Kidney (tissue), 14 donors: ENCODE data around the gene RPS6KA3. TPM values are rescaled to one million over a fixed set of nuclear protein-coding genes. Genes with fewer than 3 reads are reported as not detected.

ENCODE experiments used
- DNase-seq, 5 donors: peaks; one replicate each; pipeline ENCODE4 v3.0.0-alpha.2; 2013 to 2020
- FAIRE-seq: peaks from 2 replicates; lab custom pipeline; 2012; peaks lifted over from hg19 to GRCh38; lab: Jason Lieb, UNC
- H3K27ac ChIP-seq, 2 donors: one replicate each; pipeline ENCODE4 v1.7.0; 2013; ENCODE audit warnings: low read depth in 2 of 2, low read length in 2 of 2, inconsistent platforms in 1 of 2
- H3K27me3 ChIP-seq: one replicate; pipeline ENCODE4 v1.7.1; 2013; ENCODE audit warnings: low read length, inconsistent platforms; ENCODE audit not compliant: control insufficient read depth, insufficient read depth
- H3K36me3 ChIP-seq, 3 donors: one replicate each; pipeline versions ENCODE4 v1.7.0 to v1.7.1; 2013; ENCODE audit warnings: low read length in 3 of 3, control low read depth in 1 of 3, inconsistent platforms in 1 of 3; ENCODE audit not compliant: insufficient read depth in 3 of 3, control insufficient read depth in 2 of 3
- H3K4me1 ChIP-seq, 3 donors: one replicate each; pipeline versions ENCODE4 v1.7.0 to v1.7.1; 2013; ENCODE audit warnings: low read length in 3 of 3, inconsistent platforms in 1 of 3, low read depth in 1 of 3; ENCODE audit not compliant: control insufficient read depth in 2 of 3, insufficient read depth in 2 of 3
- H3K4me3 ChIP-seq, 3 donors: one replicate each; pipeline versions ENCODE4 v1.7.0 to v1.8.1; 2013; ENCODE audit warnings: low read length in 3 of 3, control low read depth in 1 of 3, inconsistent platforms in 1 of 3
- H3K9ac ChIP-seq, 3 donors: one replicate each; pipeline versions ENCODE4 v1.7.0 to v1.7.1; 2013; ENCODE audit warnings: low read length in 3 of 3, control low read depth in 1 of 3, inconsistent platforms in 1 of 3
- H3K9me3 ChIP-seq, 3 donors: one replicate each; pipeline versions ENCODE4 v1.7.0 to v1.7.1; 2013; ENCODE audit warnings: low read length in 3 of 3, control low read depth in 1 of 3, inconsistent platforms in 1 of 3; ENCODE audit not compliant: control insufficient read depth in 2 of 3, insufficient read depth in 1 of 3
- CTCF ChIP-seq: IDR thresholded peaks from 3 replicates; pipeline ENCODE4 v1.5.1; 2012; ENCODE audit warnings: mild to moderate bottlenecking, moderate library complexity, borderline replicate concordance; ENCODE audit not compliant: insufficient read depth; ENCODE audit errors: extremely low read depth
- intact Hi-C: fragments of 100-400 bp; cut with DNase I; formaldehyde crosslinking; loops from one replicate; pipeline ENCODE4 v1.11.1; 2022
- polyA plus RNA-seq: library from polyadenylated mRNA; stranded (reverse); fragments of 350-450 nt; fragmentation: Illumina TruSeq; extraction: RNeasy Lipid Tissue Mini Kit (QIAGEN cat#74804); gene quantifications from one replicate; pipeline ENCODE4 v1.2.3, GENCODE V29; 2014; ENCODE audit warnings: low read depth, low replicate concordance; ENCODE audit not compliant: insufficient read depth
- total RNA-seq: library from RNA; stranded (reverse); fragmentation: NEBNext Ultra II Directional; extraction: Animal tissue kit (Norgen Biotek cat#: 25700); gene quantifications from one replicate; pipeline ENCODE4 v1.2.1, GENCODE V29; 2021
- donor health status: control.
- donor health status: control.
- donor health status: control.
- donor health status: control.
- donor health status: control.
- donor health status: DM: yes; HTN: yes; CAD: no.
- donor health status: Normal renal cell carcinoma (clear cell type).

The RPS6KA3 gene
- total and polyA plus RNA-seq, 2 donors from 2014 or later = 9.9 to 42.8 TPM

- Histone ChIP-seq H3K9me3 (no peaks in the 10 kb centered on the region), H3K27me3 (no peaks in the 10 kb centered on the region), H3K4me1 (no peaks in the 10 kb centered on the region), H3K9ac (no peak overlapping the region), H3K27ac (no peak overlapping the region), H3K36me3 (no peaks in the 10 kb centered on the region), H3K4me3 (no peak overlapping the region)
- no peak for TF ChIP-seq CTCF
- DNase-seq (no peak), FAIRE-seq (peak; percentile 51)
- intact Hi-C loops = no loop called here
Observed at GRCh38 chrX:20235755-20236154, 31.0 kb downstream of the RPS6KA3 start.

- Histone ChIP-seq H3K27ac (no peak overlapping the region), H3K9me3 (no peaks in the 10 kb centered on the region), H3K36me3 (no peaks in the 10 kb centered on the region), H3K4me1 (no peaks in the 10 kb centered on the region), H3K27me3 (peaks cover under 1% of the 10 kb centered on the region), H3K9ac (no peak overlapping the region), H3K4me3 (no peak overlapping the region)
- intact Hi-C loops = no loop called here
- DNase-seq = no peak
- no peak for FAIRE-seq
- TF ChIP-seq CTCF = no peak
Observed at GRCh38 chrX:20233336-20233735, 33.4 kb downstream of the RPS6KA3 start.

GRCh38 chrX:20231598-20231997 is 35.1 kb downstream of the RPS6KA3 start:
- FAIRE-seq (no peak), DNase-seq (no peak)
- no peaks in the 10 kb centered on the region for H3K9me3 ChIP-seq
- no peaks in the 10 kb centered on the region for H3K36me3 ChIP-seq
- intact Hi-C loops = no loop called here
- H3K4me1 ChIP-seq = no peaks in the 10 kb centered on the region
- H3K9ac ChIP-seq = no peak overlapping the region
- no peak overlapping the region for H3K27ac ChIP-seq
- H3K4me3 ChIP-seq = no peak overlapping the region
- H3K27me3 ChIP-seq = peaks cover 4% of the 10 kb centered on the region
- TF ChIP-seq CTCF = no peak

- no peak overlapping the region for H3K9ac ChIP-seq
- H3K9me3 ChIP-seq = no peaks in the 10 kb centered on the region
- no peak for DNase-seq
- FAIRE-seq = no peak
- TF ChIP-seq CTCF = no peak
- no peak overlapping the region for H3K27ac ChIP-seq
- H3K36me3 ChIP-seq = no peaks in the 10 kb centered on the region
- H3K27me3 ChIP-seq = peaks cover 4% of the 10 kb centered on the region
- no peaks in the 10 kb centered on the region for H3K4me1 ChIP-seq
- no peak overlapping the region for H3K4me3 ChIP-seq
- intact Hi-C loops = no loop called here
Observed at GRCh38 chrX:20230406-20230805, 36.3 kb downstream of the RPS6KA3 start.
